K562 (cell line): Measurements from ENCODE around the gene PKD1L1. TPM values are rescaled to one million over a fixed set of nuclear protein-coding genes. Genes with fewer than 3 reads are reported as not detected.

ENCODE experiments used
- FOXK2 ChIP-seq, 2 experiments: fragments of 450-650 bp; IDR thresholded peaks in 1 of 2; conservative IDR thresholded peaks in 1 of 2; 2 replicates each; pipeline ENCODE4 v1.6.1; 2016; ENCODE audit warnings: low read depth in 2 of 2, mild to moderate bottlenecking in 1 of 2
- HDAC8 ChIP-seq: fragments of 450-650 bp; IDR thresholded peaks from 2 replicates; pipeline ENCODE4 v1.6.1; 2016; ENCODE audit warnings: mild to moderate bottlenecking, missing genetic modification characterization, moderate library complexity, missing compliant biosample characterization
- RHOXF2B ChIP-seq: fragments of 250-450 bp; sonication (Bioruptor Pico); conservative IDR thresholded peaks from 2 replicates; pipeline ENCODE4 v1.5.1; 2021
- TAF9B ChIP-seq: fragments of 450-650 bp; IDR thresholded peaks from 2 replicates; pipeline ENCODE4 v1.6.1; 2018; ENCODE audit warnings: mild to moderate bottlenecking; ENCODE audit not compliant: partially characterized antibody
- TFE3 ChIP-seq: fragments of 450-650 bp; formaldehyde crosslinking; IDR thresholded peaks from 2 replicates; pipeline ENCODE4 v1.4.0; 2020; ENCODE audit warnings: mild to moderate bottlenecking, mixed read lengths
- ZNF165 ChIP-seq: fragments of 250-450 bp; sonication (Bioruptor Pico); IDR thresholded peaks from 2 replicates; pipeline ENCODE4 v1.4.0; 2020; ENCODE audit warnings: borderline replicate concordance
- ZNF644 ChIP-seq: fragments of 200-800 bp; sonication (Bioruptor generic); IDR thresholded peaks from 2 replicates; pipeline ENCODE4 v1.6.1; 2016; ENCODE audit warnings: low read depth, missing genetic modification characterization, missing compliant biosample characterization
- polyA plus RNA-seq, 8 experiments: library from polyadenylated mRNA; depleted of rRNA in 4 of 8; stranded (reverse) in 5 of 8; unstranded in 3 of 8; fragments of >200 nt; fragmentation: Nextera tagmentation in 2 of 8; fragmentation: Illumina TruSeq in 1 of 8; extraction: Ambion mirVana in 2 of 8; extraction: Trizol in 1 of 8; gene quantifications; 2 replicates each; pipeline versions ENCODE4 v1.2.1 to v1.2.3, GENCODE V29; 2011 to 2014; ENCODE audit warnings: inconsistent platforms in 1 of 8, missing spikeins in 1 of 8
- total RNA-seq, 7 experiments: library from RNA; depleted of rRNA in 6 of 7; stranded (reverse); fragments of >200 nt in 6 of 7; fragmentation: Illumina TruSeq in 2 of 7; extraction: Trizol in 2 of 7; gene quantifications; 2 replicates each; pipeline versions ENCODE4 v1.2.1 to v1.2.3, GENCODE V29; 2011 to 2021; ENCODE audit warnings: low replicate concordance in 1 of 7
- TF ChIP-seq, protein P1 (sequence below): fragments of 250-450 bp; sonication (Bioruptor Pico); IDR thresholded peaks from 2 replicates; pipeline ENCODE4 v1.9.0; 2021; ENCODE audit warnings: mild to moderate bottlenecking
- TF ChIP-seq, protein P2 (sequence below), 2 experiments: fragments of 450-650 bp; IDR thresholded peaks; 2 replicates each; pipeline ENCODE4 v1.6.1; 2018; ENCODE audit warnings: mild to moderate bottlenecking in 2 of 2, low read depth in 1 of 2; ENCODE audit not compliant: partially characterized antibody in 2 of 2

PKD1L1 gene
- total and polyA plus RNA-seq, 9 of the 15 experiments (the other 6 are each of a cell fraction or from before 2014, with no cell fraction given), result 0.01 to 0.02 TPM; not detected in 7

- TF ChIP-seq, protein P1, sequence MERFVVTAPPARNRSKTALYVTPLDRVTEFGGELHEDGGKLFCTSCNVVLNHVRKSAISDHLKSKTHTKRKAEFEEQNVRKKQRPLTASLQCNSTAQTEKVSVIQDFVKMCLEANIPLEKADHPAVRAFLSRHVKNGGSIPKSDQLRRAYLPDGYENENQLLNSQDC, result no peak
- TF ChIP-seq RHOXF2B (CRISPR knock-in tag) (no peak), ZNF165 (CRISPR knock-in tag) (no peak), TFE3 (CRISPR knock-in tag) (no peak), FOXK2 (conservative IDR thresholded peaks at IDR 0.05 in 1 of 2, IDR thresholded peaks at IDR 0.05 in 1 of 2; ENCODE audit: low read depth in 2 of 2) (no peak), TAF9B (no peak), ZNF644 (no peak), HDAC8 (tag) (no peak)
- TF ChIP-seq, protein P2, sequence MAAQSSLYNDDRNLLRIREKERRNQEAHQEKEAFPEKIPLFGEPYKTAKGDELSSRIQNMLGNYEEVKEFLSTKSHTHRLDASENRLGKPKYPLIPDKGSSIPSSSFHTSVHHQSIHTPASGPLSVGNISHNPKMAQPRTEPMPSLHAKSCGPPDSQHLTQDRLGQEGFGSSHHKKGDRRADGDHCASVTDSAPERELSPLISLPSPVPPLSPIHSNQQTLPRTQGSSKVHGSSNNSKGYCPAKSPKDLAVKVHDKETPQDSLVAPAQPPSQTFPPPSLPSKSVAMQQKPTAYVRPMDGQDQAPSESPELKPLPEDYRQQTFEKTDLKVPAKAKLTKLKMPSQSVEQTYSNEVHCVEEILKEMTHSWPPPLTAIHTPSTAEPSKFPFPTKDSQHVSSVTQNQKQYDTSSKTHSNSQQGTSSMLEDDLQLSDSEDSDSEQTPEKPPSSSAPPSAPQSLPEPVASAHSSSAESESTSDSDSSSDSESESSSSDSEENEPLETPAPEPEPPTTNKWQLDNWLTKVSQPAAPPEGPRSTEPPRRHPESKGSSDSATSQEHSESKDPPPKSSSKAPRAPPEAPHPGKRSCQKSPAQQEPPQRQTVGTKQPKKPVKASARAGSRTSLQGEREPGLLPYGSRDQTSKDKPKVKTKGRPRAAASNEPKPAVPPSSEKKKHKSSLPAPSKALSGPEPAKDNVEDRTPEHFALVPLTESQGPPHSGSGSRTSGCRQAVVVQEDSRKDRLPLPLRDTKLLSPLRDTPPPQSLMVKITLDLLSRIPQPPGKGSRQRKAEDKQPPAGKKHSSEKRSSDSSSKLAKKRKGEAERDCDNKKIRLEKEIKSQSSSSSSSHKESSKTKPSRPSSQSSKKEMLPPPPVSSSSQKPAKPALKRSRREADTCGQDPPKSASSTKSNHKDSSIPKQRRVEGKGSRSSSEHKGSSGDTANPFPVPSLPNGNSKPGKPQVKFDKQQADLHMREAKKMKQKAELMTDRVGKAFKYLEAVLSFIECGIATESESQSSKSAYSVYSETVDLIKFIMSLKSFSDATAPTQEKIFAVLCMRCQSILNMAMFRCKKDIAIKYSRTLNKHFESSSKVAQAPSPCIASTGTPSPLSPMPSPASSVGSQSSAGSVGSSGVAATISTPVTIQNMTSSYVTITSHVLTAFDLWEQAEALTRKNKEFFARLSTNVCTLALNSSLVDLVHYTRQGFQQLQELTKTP (IDR thresholded peaks at IDR 0.05; ENCODE audit: low read depth in 1 of 2, partially characterized antibody in 2 of 2), result no peak
These were observed 115.1 kb downstream of the PKD1L1 start (continued) for GRCh38 chr7:47833211-47833610.
